Hematopoietic multipotent progenitor cell treated with erythropoietin and hydrocortisone succinate and interleukin-3 and kit ligand, for 17 days (in vitro differentiated cells): Measurements from ENCODE around the gene NR2F1-AS1.
"Not testable (repeated sequence)": the region's sequence is repeated elsewhere in the genome, so short reads cannot be mapped to it uniquely, and the experiment has no call there.

ENCODE experiments used
- DNase-seq: peaks from one replicate; pipeline ENCODE4 v3.0.0-alpha.2; 2015; ENCODE audit warnings: low spot score

The NR2F1-AS1 gene

GRCh38 chr5:93430118-93430517, 150.9 kb downstream of the NR2F1-AS1 start:
- no peak for DNase-seq

DNA sequence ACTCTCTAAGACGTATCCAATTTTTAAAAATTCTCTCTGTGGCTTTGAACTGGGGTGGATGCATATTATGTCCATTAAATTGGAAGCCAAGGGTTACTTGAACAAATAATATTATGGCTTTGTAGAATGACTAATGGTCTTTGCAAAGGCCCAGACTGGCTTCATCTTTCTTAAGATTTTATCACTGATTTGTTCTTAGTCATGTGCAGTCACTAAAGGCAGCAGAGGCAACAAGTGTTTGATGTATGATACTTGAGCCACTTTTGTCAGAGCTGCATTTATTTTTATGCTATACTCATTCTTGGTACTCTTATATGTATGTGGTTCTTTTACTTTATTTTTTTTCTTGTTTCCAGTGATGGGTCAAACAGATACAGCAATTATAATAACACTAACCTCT, 152.2 kb downstream of the NR2F1-AS1 start:
- no peak for DNase-seq

DNA sequence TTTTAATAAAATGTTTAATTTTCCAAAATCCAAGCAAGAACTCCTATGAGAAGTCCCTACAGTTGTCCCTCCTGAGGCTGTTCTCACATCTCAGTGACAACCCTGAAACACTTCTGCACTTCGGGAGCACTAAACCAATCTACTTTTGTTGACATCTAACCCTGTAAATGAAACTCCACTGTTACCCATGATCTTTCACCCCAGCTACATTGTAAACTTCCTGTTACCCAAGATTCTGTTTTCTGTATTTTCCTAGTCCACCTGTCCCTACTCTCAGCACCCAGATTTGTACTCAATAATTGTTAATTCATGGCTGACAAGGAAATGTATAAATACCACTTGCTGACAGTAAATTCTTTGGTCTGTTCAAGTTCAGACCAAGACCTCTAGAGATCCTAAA, 153.7 kb downstream of the NR2F1-AS1 start:
- no peak for DNase-seq

DNA sequence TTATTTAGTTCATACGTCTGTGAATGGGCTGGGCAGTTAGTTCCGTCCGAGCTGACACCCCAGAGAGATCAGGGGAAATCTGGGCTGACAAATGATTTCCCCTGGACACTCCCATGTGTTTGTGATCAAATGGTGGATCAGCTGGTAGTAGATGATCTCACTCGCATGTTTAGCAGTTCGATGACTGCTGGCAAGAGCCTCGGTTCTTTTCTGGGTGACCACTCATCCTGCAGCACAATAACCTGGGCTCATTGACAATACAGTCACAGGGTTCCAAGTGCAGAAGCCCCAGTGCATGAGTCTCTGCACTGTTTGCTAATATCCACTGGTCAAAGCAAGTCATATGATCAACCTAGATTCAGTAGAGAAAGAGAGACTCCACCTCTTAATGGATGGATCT, 155.9 kb downstream of the NR2F1-AS1 start:
- no peak for DNase-seq

DNA sequence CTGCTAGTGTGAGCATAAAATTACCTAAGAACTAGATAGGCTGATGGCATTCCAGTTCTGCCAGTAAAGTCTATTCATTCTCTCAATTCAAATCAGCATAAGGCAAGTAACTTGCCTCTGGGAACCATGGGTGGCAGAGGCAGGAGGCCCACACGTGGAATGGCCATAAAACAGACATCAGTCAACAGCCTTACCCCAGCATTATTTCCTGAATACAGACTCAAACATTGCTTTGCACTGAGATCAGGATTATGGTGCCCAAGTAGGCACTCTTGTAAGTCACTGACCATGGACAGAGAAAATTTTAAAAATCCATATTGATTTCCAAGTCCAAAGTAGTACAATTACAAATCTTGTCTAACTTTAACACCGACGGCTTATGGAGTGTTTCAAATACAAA, 157.7 kb downstream of the NR2F1-AS1 start:
- no peak for DNase-seq

- DNase-seq: no peak
Observed at GRCh38 chr5:93422652-93423280, 158.3 kb downstream of the NR2F1-AS1 start.

- DNase-seq: no peak
Observed at GRCh38 chr5:93421987-93422401, 159.0 kb downstream of the NR2F1-AS1 start.

DNA sequence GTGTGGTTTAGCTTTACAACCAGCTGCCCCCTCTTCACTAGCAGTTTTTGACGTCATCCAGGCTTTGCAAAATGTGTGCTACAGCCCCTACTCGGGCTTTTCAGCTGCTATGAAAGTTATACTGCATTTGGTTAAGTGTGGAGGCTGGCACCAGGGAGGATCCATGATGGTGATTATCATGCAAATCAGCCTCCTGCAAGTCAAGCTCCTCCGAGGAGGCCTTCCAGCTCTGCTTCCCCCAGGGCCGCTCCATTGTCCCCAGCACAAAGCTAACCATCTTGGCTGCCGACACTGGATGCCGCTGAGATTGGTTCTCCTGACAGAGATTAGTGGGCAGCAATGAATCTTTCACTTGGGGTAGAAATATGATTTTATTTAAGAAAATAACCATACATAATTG, 159.6 kb downstream of the NR2F1-AS1 start:
- no peak for DNase-seq

- DNase-seq: no peak
Observed at GRCh38 chr5:93417490-93417889, 163.5 kb downstream of the NR2F1-AS1 start.

- no peak for DNase-seq
Observed at GRCh38 chr5:93415819-93416218, 165.2 kb downstream of the NR2F1-AS1 start.

DNA sequence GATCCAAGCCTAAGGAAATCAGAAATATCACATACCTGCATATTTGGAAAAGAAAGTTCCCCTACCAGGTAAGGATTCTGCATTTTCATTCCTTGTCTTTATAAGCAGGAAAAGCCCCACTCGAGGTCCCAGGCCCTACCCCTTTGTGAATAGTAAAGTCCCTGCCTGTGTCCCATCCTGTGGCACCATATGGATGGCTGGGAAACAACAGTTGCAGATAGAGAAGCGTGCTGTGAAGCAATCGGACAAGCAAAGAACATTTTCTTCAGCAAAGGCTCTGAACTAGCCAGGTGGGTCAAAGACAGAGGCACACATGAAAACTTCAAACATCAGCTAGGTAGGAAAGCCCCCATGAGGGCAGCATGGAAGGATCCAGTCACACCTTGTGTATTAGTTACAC, 169.3 kb downstream of the NR2F1-AS1 start:
- DNase-seq: no peak

GRCh38 chr5:93409691-93410090, 171.3 kb downstream of the NR2F1-AS1 start:
- DNase-seq: no peak

DNA sequence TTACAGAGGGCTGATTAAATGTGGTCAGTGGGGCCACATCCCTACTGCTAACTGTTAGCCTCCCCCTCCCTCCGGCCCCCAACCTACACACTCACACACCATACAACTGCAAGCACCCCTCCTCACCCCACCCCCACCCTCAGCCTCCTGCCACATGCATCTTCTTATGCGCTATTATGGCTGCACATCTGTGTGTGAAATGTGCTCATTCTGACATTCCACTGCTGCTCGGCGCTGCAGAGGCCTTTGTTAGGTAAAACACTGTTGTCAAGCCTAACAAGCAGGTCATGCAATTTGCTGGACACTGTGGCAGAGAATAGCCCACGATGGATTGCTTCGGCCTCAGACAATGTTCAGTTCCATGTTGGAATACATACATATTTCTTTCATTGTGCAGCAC, 173.6 kb downstream of the NR2F1-AS1 start:
- DNase-seq: no peak

DNA sequence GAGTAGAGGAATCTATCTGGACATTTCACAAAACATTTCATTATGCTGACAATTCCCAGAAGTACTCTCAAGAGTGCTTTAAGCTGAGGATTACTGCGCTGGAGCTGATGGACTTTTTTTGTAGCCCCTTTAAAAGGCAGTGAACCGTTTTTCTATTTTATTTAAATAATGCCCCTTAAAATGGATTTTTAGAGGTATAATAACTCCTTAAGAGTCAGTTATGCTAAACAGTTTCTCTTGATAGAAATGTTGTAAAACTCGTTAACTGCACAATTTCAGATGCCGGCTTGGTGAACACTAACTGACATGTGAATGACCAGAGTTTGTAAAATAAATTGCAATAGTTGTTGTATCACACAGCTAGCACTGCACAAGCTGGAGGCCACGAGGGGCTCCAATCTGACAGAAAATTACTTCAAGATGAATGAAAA, 174.0 kb downstream of the NR2F1-AS1 start:
- no peak for DNase-seq

- DNase-seq: no peak
Observed at GRCh38 chr5:93404246-93404645, 176.8 kb downstream of the NR2F1-AS1 start.

DNA sequence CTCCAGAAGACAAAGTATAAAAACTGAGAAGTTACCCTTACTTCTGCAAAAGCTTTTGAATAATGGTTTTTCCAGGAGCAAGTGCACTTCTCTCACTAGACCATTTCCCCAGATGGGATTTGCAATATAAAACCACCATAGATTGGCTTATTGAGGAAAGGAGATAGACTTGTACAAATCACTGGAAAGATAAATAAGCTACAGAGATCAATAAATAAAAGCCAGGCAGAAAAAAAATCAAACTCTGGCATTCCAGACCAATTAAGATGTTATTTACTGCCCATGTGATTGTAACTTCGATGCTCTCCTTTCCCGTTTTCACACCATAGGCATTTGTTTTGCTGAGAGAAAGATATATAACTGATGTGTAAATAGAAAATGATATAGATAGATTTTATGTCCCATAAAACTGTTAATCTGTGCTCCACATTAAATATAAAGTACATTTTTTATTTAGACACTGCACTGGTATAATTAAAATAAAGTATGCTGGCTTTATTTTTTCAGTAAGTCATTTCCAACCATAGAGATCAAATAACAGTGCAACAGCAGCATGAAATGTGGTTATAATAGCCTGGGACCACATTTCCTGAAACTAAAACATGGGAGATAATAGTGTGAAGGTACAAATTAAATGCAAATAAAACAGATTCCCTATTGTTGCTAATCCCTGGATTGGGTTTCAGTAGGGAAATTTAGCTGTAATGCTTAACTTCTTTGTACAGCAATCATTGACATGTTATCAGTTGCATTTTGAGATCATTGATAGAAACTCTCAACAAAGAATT, 177.7 kb downstream of the NR2F1-AS1 start:
- DNase-seq: no peak

- DNase-seq: no peak
Observed at GRCh38 chr5:93402451-93402850, 178.6 kb downstream of the NR2F1-AS1 start.

DNA sequence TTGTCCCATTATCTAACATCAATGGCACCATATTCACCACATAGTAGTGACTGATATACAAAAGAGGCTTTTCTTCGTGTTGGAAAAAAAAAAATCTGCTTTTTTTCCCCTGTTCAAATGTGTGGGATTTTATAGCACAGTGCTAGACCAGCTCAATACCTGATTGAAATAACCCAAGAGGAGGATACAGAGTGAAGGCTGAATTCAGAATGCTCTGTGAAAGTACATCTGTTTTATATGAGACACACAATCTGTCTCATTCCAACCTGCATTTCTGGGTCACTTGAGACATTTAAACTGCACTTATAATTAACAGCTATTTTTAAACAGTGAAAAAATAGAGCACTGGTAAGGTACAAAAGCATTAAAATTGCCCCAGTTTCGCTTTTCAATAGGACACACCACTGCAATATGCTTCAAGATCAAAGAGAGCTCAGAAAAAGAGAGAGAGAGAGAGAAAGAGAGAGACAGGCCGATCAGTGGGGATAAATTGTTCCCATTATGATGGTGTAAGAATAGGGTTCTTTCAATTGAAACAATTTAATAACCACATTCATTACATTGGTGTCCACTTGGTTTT, 179.3 kb downstream of the NR2F1-AS1 start:
- DNase-seq: no peak

DNA sequence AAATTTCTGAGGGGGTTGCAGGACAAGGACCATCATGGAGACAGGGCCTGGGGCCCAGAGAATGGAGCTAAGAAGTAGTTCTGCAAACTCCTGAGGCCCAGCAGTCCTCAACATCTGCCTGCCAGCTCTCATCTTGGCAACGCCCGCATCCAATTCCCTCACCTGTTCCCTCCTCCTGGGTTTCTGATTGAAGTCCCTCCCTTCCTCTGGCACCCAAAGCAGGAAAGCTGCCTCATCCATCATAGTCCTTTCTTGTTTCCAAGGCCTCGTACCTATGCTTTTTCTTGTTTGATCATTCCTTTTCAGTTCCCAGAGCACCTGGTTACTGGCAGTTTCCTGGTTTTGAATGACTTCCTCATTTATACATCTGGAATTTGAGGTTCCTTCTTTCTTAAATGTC, 181.3 kb downstream of the NR2F1-AS1 start:
- no peak for DNase-seq

GRCh38 chr5:93395971-93396379, 185.0 kb downstream of the NR2F1-AS1 start:
- no peak for DNase-seq

- no peak for DNase-seq
Observed at GRCh38 chr5:93395010-93395409, 186.0 kb downstream of the NR2F1-AS1 start.

- DNase-seq: no peak
Observed at GRCh38 chr5:93394301-93394700, 186.7 kb downstream of the NR2F1-AS1 start.

- not testable (repeated sequence) for DNase-seq
Observed at GRCh38 chr5:93391169-93391568, 189.8 kb downstream of the NR2F1-AS1 start.
